ENCODE measurements around the gene SRSF1. TPM values are rescaled to one million over a fixed set of nuclear protein-coding genes. Genes with fewer than 3 reads are reported as not detected.

The SRSF1 gene
- total RNA-seq, 2 experiments from 2014 or later, result 333 to 342 TPM

DNA sequence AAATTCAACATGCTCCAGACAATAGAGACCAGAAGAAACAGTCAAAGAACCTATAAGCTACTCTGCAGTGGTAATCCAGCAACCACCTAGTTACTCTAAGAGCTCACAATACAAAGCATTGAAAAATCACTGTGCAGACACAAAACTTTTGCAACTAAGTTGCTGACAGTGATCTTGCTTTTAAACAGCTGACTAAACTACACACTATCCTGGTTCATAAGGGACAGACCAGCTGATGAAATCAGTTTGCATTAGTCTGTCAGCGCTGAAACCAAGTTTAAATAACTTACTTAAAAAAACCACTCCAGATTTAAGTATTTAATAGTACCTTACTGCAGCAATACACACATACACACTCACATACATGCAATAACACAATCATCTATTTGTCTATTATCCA lies 23.6 kb downstream of the SRSF1 start:
- intact Hi-C loops (cut with micrococcal nuclease), result no loop called here

DNA sequence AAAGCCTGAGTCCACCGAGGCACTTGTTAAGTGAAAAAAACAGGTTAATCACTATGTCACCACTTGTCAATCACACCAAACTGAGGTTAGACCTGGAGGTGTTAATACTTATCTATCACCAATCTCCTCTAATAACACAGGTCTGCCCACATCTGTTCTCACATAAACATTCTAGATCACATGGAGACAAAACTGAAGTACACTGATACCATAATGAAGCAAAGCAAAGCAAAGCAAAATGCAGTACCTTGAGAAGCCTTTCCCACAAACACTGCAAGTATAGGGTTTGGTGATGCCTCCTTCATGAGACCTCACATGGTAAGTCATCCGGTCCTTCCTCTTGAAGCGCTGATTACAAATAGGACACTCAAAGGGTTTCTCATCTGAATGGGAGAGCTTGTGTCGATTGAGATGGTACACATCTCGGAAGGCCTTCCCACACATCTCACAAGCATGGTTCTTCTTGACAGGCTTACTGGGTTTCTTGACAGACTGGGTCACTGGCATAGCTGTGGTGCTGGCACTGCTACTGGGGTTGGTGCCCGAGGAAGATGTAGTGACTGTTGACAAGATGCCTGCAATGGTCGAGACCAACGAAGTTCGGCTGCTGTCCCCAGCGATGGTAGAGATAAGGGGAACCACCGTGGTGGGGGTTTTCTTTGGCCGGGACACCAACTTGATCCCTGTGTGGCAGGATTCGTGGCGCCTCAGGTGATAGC lies 24.4 kb downstream of the SRSF1 start:
- POLR2A ChIA-PET, result interaction anchor here (0.6 to 1.7 kb wide), 4 partner anchors 12 to 24 kb away, joined by 3 to 9 read pairs (median 3); no protein-coding TSS in a partner anchor
- CTCF ChIA-PET, result interaction anchor here (1.0 to 3.1 kb wide), 7 partner anchors 11 to 190 kb away, joined by 3 to 16 read pairs (median 5); no protein-coding TSS in a partner anchor
- intact Hi-C loops (cut with micrococcal nuclease), result no loop called here
- no peaks in the 10 kb centered on the region for H3K9me3 Mint-ChIP-seq
- ATAC-seq (peak; percentile 6), DNase-seq (no peak)
- peaks cover 47% of the 10 kb centered on the region for H3K36me3 Mint-ChIP-seq (ENCODE audit: low read depth)
- TF ChIP-seq, protein P1, sequence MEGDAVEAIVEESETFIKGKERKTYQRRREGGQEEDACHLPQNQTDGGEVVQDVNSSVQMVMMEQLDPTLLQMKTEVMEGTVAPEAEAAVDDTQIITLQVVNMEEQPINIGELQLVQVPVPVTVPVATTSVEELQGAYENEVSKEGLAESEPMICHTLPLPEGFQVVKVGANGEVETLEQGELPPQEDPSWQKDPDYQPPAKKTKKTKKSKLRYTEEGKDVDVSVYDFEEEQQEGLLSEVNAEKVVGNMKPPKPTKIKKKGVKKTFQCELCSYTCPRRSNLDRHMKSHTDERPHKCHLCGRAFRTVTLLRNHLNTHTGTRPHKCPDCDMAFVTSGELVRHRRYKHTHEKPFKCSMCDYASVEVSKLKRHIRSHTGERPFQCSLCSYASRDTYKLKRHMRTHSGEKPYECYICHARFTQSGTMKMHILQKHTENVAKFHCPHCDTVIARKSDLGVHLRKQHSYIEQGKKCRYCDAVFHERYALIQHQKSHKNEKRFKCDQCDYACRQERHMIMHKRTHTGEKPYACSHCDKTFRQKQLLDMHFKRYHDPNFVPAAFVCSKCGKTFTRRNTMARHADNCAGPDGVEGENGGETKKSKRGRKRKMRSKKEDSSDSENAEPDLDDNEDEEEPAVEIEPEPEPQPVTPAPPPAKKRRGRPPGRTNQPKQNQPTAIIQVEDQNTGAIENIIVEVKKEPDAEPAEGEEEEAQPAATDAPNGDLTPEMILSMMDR (IDR thresholded peaks at IDR 0.05), result no peak
- H3K27me3 Mint-ChIP-seq, result no peaks in the 10 kb centered on the region
- H3K27ac Mint-ChIP-seq, result peak overlapping the region; percentile 14
- peaks cover 60% of the 10 kb centered on the region for H3K4me1 Mint-ChIP-seq (ENCODE audit: low read depth)
- no peak overlapping the region for H3K4me3 Mint-ChIP-seq

More for the DNA sequence above, 23.6 kb downstream of the SRSF1 start:
- Mint-ChIP-seq H3K36me3 (ENCODE audit: low read depth) (peaks cover 40% of the 10 kb centered on the region), H3K27ac (no peak overlapping the region), H3K9me3 (no peaks in the 10 kb centered on the region), H3K27me3 (no peaks in the 10 kb centered on the region), H3K4me3 (no peak overlapping the region), H3K4me1 (ENCODE audit: low read depth) (peaks cover 60% of the 10 kb centered on the region)
- CTCF ChIA-PET, result interaction anchor here (1.3 to 2.6 kb wide), 3 partner anchors 10 to 125 kb away, joined by 3 to 10 read pairs (median 7); no protein-coding TSS in a partner anchor
- TF ChIP-seq, protein P1 (IDR thresholded peaks at IDR 0.05), result no peak
- POLR2A ChIA-PET, result interaction anchor here (1.0 to 1.7 kb wide), 3 partner anchors 11 to 23 kb away, joined by 3 to 9 read pairs (median 3); no protein-coding TSS in a partner anchor
- ATAC-seq (no peak), DNase-seq (no peak)

DNA sequence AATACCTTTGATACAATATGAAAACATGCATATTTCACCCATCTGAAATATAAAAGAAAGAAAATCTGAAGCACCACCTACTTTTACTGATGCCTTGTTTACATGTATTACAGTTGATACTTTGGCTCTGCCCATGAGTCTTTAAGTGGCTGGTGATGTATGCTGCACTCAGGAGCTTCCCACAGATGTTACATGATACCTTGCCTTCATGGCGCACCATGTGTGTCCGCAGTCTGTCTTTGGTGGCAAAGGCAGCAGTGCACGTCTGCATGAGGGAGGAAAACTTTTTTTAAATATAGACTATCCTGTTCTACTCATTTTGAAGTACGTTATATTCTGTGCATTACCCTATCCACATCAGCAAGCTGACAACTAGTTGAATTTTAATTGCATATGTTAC lies 26.5 kb downstream of the SRSF1 start:
- ChIA-PET POLR2A (interaction anchor here (1.4 to 1.6 kb wide), 2 partner anchors 13 to 15 kb away, joined by 3 to 5 read pairs; no protein-coding TSS in a partner anchor), CTCF (interaction anchor here (0.9 to 3.1 kb wide), 5 partner anchors 10 to 133 kb away, joined by 3 to 16 read pairs (median 4); no protein-coding TSS in a partner anchor)
- no peak overlapping the region for H3K27ac Mint-ChIP-seq
- H3K36me3 Mint-ChIP-seq (ENCODE audit: low read depth), result peaks cover 58% of the 10 kb centered on the region
- DNase-seq, result no peak
- no peak overlapping the region for H3K4me3 Mint-ChIP-seq
- no peaks in the 10 kb centered on the region for H3K27me3 Mint-ChIP-seq
- no peaks in the 10 kb centered on the region for H3K9me3 Mint-ChIP-seq
- intact Hi-C loops (cut with micrococcal nuclease), result no loop called here
- ATAC-seq, result no peak
- H3K4me1 Mint-ChIP-seq (ENCODE audit: low read depth), result peaks cover 47% of the 10 kb centered on the region
- TF ChIP-seq, protein P1 (IDR thresholded peaks at IDR 0.05), result no peak

DNA sequence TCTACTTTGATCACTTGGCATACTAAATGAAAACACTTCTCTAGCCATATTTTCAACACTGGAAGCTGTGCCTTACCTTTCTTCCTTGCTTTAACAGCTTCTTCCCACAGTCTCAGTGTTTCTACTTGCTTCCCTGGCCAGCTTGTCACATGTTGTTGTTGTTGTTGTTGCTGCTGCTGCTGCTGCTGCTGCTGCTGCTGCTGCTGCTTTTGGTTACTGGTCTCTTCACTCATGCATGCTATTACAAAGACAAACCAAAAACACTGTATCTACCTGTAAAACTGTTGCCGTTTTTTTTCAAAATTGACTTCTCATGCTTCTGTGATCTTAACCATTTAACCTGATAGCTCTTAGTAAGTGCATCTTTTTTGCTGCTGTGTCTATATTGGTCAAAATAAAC lies 28.0 kb downstream of the SRSF1 start:
- Mint-ChIP-seq H3K4me3 (no peak overlapping the region), H3K9me3 (no peaks in the 10 kb centered on the region), H3K27ac (peak overlapping the region; percentile 13), H3K27me3 (no peaks in the 10 kb centered on the region), H3K4me1 (ENCODE audit: low read depth) (peaks cover 32% of the 10 kb centered on the region), H3K36me3 (ENCODE audit: low read depth) (peaks cover 56% of the 10 kb centered on the region)
- TF ChIP-seq, protein P1 (IDR thresholded peaks at IDR 0.05), result no peak
- DNase-seq (no peak), ATAC-seq (no peak)
- ChIA-PET CTCF (no interaction called here), POLR2A (interaction anchor here (0.7 kb wide), 1 partner anchor 24 kb away, joined by 3 read pairs; no protein-coding TSS in a partner anchor)
- intact Hi-C loops (cut with micrococcal nuclease), result no loop called here

DNA sequence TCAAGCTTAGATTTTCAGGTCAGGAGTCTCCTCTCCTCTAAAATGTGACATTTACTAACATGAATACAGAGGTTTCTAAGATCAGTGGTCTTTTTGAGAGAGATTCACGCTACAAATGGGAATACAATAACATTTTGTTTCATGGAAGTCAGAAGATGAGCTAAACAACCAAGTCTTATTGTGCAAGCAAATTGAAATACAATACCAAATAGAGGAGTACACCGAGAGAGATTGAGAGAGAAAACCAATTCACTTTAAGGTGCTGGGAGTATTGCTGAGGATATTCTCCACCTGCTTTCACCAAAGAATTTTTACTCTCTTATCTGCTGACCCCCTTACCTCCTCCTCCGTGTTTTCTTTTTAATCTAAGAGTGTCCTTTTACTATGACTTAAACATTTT lies 30.5 kb downstream of the SRSF1 start:
- no peak for ATAC-seq
- no peak overlapping the region for H3K4me3 Mint-ChIP-seq
- ChIA-PET CTCF (interaction anchor here (1.4 to 2.4 kb wide), 3 partner anchors 23 to 118 kb away, joined by 4 to 7 read pairs (median 5); no protein-coding TSS in a partner anchor), POLR2A (interaction anchor here (0.8 to 1.8 kb wide), 4 partner anchors 8 to 126 kb away, joined by 3 to 4 read pairs (median 4); no protein-coding TSS in a partner anchor)
- peak overlapping the region; percentile 40 for H3K27ac Mint-ChIP-seq
- no peak for DNase-seq
- H3K27me3 Mint-ChIP-seq, result no peaks in the 10 kb centered on the region
- TF ChIP-seq, protein P1 (IDR thresholded peaks at IDR 0.05), result no peak
- H3K9me3 Mint-ChIP-seq, result no peaks in the 10 kb centered on the region
- intact Hi-C loops (cut with micrococcal nuclease), result no loop called here
- peaks cover 7% of the 10 kb centered on the region for H3K4me1 Mint-ChIP-seq (ENCODE audit: low read depth)
- peaks cover 41% of the 10 kb centered on the region for H3K36me3 Mint-ChIP-seq (ENCODE audit: low read depth)

All from activated CD8-positive, alpha-beta T cell treated with anti-CD3 and anti-CD28 coated beads for 36 hours (primary cell).